Fibroblast of lung (primary cell): ENCODE results near the gene DYDC1.

Experiments
- CTCF ChIP-seq, 2 donors: IDR thresholded peaks in 1 of 2; conservative IDR thresholded peaks in 1 of 2; 1 replicate in 1 of 2; 2 replicates in 1 of 2; pipeline ENCODE4 v1.5.1; 2011 to 2012; ENCODE audit warnings: low read length in 2 of 2, control low read depth in 1 of 2, inconsistent platforms in 1 of 2, low read depth in 1 of 2, mild to moderate bottlenecking in 1 of 2
- EZH2 ChIP-seq: IDR thresholded peaks from 2 replicates; pipeline ENCODE4 v1.5.1; 2012; ENCODE audit warnings: low read length, control low read depth, mild to moderate bottlenecking; ENCODE audit errors: missing control alignments

DNA sequence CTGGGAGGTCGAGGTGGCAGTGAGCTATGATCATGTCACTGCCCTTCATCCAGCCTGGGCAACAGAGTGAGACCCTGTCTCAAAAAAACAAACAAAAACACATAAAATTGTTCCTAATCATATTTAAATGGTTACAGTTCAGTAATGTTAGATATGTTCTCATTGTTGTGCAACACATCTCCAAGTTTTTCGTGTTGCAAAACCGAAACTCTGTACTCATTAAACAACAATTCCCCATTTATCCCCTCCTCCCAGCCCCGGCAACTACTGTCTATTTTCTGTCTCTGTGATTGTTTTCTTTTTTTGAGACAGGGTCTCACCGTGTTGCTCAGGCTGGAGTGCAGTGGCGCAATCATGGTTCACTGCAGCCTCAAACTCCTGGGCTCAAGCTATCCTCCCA lies 35.7 kb upstream of the DYDC1 start:
- TF ChIP-seq CTCF (conservative IDR thresholded peaks at IDR 0.05 in 1 of 2, IDR thresholded peaks at IDR 0.05 in 1 of 2; ENCODE audit: low read depth in 1 of 2, low read length in 2 of 2) (no peak), EZH2 (no peak)
